Measurements from ENCODE around the gene ZNF441. TPM values are rescaled to one million over a fixed set of nuclear protein-coding genes. Genes with fewer than 3 reads are reported as not detected.

The ZNF441 gene
- total and polyA plus RNA-seq, 10 of the 15 experiments (the other 5 are each of a cell fraction or from before 2014, with no cell fraction given), result 1.0 to 9.4 (median 4.3) TPM

- TF ChIP-seq, protein P1, sequence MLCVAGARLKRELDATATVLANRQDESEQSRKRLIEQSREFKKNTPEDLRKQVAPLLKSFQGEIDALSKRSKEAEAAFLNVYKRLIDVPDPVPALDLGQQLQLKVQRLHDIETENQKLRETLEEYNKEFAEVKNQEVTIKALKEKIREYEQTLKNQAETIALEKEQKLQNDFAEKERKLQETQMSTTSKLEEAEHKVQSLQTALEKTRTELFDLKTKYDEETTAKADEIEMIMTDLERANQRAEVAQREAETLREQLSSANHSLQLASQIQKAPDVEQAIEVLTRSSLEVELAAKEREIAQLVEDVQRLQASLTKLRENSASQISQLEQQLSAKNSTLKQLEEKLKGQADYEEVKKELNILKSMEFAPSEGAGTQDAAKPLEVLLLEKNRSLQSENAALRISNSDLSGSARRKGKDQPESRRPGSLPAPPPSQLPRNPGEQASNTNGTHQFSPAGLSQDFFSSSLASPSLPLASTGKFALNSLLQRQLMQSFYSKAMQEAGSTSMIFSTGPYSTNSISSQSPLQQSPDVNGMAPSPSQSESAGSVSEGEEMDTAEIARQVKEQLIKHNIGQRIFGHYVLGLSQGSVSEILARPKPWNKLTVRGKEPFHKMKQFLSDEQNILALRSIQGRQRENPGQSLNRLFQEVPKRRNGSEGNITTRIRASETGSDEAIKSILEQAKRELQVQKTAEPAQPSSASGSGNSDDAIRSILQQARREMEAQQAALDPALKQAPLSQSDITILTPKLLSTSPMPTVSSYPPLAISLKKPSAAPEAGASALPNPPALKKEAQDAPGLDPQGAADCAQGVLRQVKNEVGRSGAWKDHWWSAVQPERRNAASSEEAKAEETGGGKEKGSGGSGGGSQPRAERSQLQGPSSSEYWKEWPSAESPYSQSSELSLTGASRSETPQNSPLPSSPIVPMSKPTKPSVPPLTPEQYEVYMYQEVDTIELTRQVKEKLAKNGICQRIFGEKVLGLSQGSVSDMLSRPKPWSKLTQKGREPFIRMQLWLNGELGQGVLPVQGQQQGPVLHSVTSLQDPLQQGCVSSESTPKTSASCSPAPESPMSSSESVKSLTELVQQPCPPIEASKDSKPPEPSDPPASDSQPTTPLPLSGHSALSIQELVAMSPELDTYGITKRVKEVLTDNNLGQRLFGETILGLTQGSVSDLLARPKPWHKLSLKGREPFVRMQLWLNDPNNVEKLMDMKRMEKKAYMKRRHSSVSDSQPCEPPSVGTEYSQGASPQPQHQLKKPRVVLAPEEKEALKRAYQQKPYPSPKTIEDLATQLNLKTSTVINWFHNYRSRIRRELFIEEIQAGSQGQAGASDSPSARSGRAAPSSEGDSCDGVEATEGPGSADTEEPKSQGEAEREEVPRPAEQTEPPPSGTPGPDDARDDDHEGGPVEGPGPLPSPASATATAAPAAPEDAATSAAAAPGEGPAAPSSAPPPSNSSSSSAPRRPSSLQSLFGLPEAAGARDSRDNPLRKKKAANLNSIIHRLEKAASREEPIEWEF (IDR thresholded peaks at IDR 0.05; ENCODE audit: insufficient replicate concordance, low read depth, low read length), result no peak
- TF ChIP-seq YY1 (IDR thresholded peaks at IDR 0.05; ENCODE audit: low read depth, low read length) (no peak), EED (IDR thresholded peaks at IDR 0.05; ENCODE audit: low read depth) (peak; percentile 53; the same call in 1 of the 2 replicates), ZNF622 (IDR thresholded peaks at IDR 0.05) (no peak), TCF12 (IDR thresholded peaks at IDR 0.05; ENCODE audit: low read depth, low read length) (peak; percentile 97), E2F4 (IDR thresholded peaks at IDR 0.05; ENCODE audit: low read depth, low read length) (no peak), RELB (IDR thresholded peaks at IDR 0.05; ENCODE audit: low read depth) (0 out of 2 replicates have a peak, but pooled peaks have one; percentile 37), RELA (IDR thresholded peaks at IDR 0.05; ENCODE audit: borderline replicate concordance, partially characterized antibody) (peak; percentile 68), GABPA (IDR thresholded peaks at IDR 0.05; ENCODE audit: low read depth) (no peak), SP1 (IDR thresholded peaks at IDR 0.05; ENCODE audit: low read depth, low read length) (peak; percentile 27), IKZF2 (IDR thresholded peaks at IDR 0.05) (peak; percentile 44 to 72; a peak in 3 of 4 replicates), MTA2 (IDR thresholded peaks at IDR 0.05; ENCODE audit: low read depth) (no peak), PAX8 (IDR thresholded peaks at IDR 0.05) (no peak), IKZF1 (conservative IDR thresholded peaks at IDR 0.05) (peak; percentile 61; the same call in 1 of the 2 replicates), MXI1 (IDR thresholded peaks at IDR 0.05; ENCODE audit: low read depth, low read length) (no peak), TARDBP (IDR thresholded peaks at IDR 0.05; ENCODE audit: borderline replicate concordance) (no peak), NBN (IDR thresholded peaks at IDR 0.05) (no peak), GATAD2B (conservative IDR thresholded peaks at IDR 0.05; ENCODE audit: low read depth) (0 out of 2 replicates have a peak, but pooled peaks have one; percentile 35), SMARCA5 (IDR thresholded peaks at IDR 0.05) (0 out of 2 replicates have a peak, but pooled peaks have one; percentile 55), YBX1 (IDR thresholded peaks at IDR 0.05) (no peak)
- TF ChIP-seq, protein P2, sequence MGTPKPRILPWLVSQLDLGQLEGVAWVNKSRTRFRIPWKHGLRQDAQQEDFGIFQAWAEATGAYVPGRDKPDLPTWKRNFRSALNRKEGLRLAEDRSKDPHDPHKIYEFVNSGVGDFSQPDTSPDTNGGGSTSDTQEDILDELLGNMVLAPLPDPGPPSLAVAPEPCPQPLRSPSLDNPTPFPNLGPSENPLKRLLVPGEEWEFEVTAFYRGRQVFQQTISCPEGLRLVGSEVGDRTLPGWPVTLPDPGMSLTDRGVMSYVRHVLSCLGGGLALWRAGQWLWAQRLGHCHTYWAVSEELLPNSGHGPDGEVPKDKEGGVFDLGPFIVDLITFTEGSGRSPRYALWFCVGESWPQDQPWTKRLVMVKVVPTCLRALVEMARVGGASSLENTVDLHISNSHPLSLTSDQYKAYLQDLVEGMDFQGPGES (IDR thresholded peaks at IDR 0.05), result no peak
- TF ChIP-seq, protein P3, sequence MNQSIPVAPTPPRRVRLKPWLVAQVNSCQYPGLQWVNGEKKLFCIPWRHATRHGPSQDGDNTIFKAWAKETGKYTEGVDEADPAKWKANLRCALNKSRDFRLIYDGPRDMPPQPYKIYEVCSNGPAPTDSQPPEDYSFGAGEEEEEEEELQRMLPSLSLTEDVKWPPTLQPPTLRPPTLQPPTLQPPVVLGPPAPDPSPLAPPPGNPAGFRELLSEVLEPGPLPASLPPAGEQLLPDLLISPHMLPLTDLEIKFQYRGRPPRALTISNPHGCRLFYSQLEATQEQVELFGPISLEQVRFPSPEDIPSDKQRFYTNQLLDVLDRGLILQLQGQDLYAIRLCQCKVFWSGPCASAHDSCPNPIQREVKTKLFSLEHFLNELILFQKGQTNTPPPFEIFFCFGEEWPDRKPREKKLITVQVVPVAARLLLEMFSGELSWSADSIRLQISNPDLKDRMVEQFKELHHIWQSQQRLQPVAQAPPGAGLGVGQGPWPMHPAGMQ (IDR thresholded peaks at IDR 0.05; ENCODE audit: borderline replicate concordance), result no peak
Observed at GRCh38 chr19:11797491-11797890, 30.7 kb downstream of the ZNF441 start (continued).
